WTC11 (cell line): Measurements from ENCODE around the gene MANBA. TPM values are rescaled to one million over a fixed set of nuclear protein-coding genes. Genes with fewer than 3 reads are reported as not detected.

Source experiments
- ATAC-seq: fragments of 200-7000 bp; cut with Tn5 transposase; 2 replicates; pipeline ENCODE4 v1.10.0; 2021; ENCODE audit warnings: mild to moderate bottlenecking, moderate library complexity
- CTCF ChIA-PET: fragments of 300-600 bp; sonication (Branson Sonifier 250); formaldehyde crosslinking; loops from one replicate; lab custom pipeline; 2021; ENCODE audit warnings: antibody characterized with exemption; lab: Charles Lee
- POLR2A ChIA-PET: fragments of 350-600 bp; sonication (Branson Sonifier 250); formaldehyde crosslinking; loops from one replicate; lab custom pipeline; 2021; ENCODE audit warnings: antibody characterized with exemption; lab: Charles Lee
- DNase-seq: peaks from one replicate; pipeline ENCODE4 v3.0.0; 2021; ENCODE audit warnings: low spot score
- H3K27ac Mint-ChIP-seq: 2 replicates; pipeline ENCODE4 v1.8.0; 2021; ENCODE audit warnings: mixed read lengths
- H3K27me3 Mint-ChIP-seq: 2 replicates; pipeline ENCODE4 v1.8.0; 2021; ENCODE audit warnings: low read depth, mild to moderate bottlenecking, moderate library complexity, mixed read lengths
- H3K36me3 Mint-ChIP-seq: 2 replicates; pipeline ENCODE4 v1.8.0; 2021; ENCODE audit warnings: mixed read lengths
- H3K4me1 Mint-ChIP-seq: 2 replicates; pipeline ENCODE4 v1.8.0; 2022; ENCODE audit warnings: mixed read lengths
- H3K4me3 Mint-ChIP-seq: 2 replicates; pipeline ENCODE4 v1.8.0; 2021; ENCODE audit warnings: mild to moderate bottlenecking, moderate library complexity, mixed read lengths
- H3K9me3 Mint-ChIP-seq: 2 replicates; pipeline ENCODE4 v1.8.0; 2021; ENCODE audit warnings: mixed read lengths
- AFF4 ChIP-seq: sonication (generic); formaldehyde crosslinking; IDR thresholded peaks from 2 replicates; pipeline ENCODE4 v1.8.1; 2023; ENCODE audit warnings: mild to moderate bottlenecking, missing genetic modification reagents, borderline replicate concordance
- ATF1 ChIP-seq: sonication (generic); formaldehyde crosslinking; IDR thresholded peaks from 2 replicates; pipeline ENCODE4 v1.8.1; 2023; ENCODE audit warnings: mild to moderate bottlenecking, moderate library complexity, missing genetic modification reagents
- ATF6 ChIP-seq: sonication (generic); formaldehyde crosslinking; IDR thresholded peaks from 2 replicates; pipeline ENCODE4 v1.8.1; 2023; ENCODE audit warnings: mild to moderate bottlenecking, missing genetic modification reagents
- CREB1 ChIP-seq: sonication (generic); formaldehyde crosslinking; IDR thresholded peaks from 2 replicates; pipeline ENCODE4 v1.8.0; 2023; ENCODE audit warnings: mild to moderate bottlenecking, missing genetic modification reagents
- E2F5 ChIP-seq: sonication (generic); formaldehyde crosslinking; IDR thresholded peaks from 2 replicates; pipeline ENCODE4 v1.8.1; 2022; ENCODE audit warnings: mild to moderate bottlenecking, moderate library complexity, missing genetic modification reagents
- ETV6 ChIP-seq: sonication (generic); formaldehyde crosslinking; IDR thresholded peaks from 2 replicates; pipeline ENCODE4 v1.8.1; 2022; ENCODE audit warnings: mild to moderate bottlenecking, missing genetic modification reagents
- NFATC4 ChIP-seq: fragments of 250-450 bp; sonication (Bioruptor Pico); IDR thresholded peaks from 2 replicates; pipeline ENCODE4 v1.9.0; 2021; ENCODE audit warnings: mild to moderate bottlenecking
- NFYB ChIP-seq: sonication (generic); formaldehyde crosslinking; conservative IDR thresholded peaks from 2 replicates; pipeline ENCODE4 v1.8.0; 2022; ENCODE audit warnings: low read depth, missing genetic modification reagents
- NR1H2 ChIP-seq: sonication (generic); formaldehyde crosslinking; IDR thresholded peaks from 2 replicates; pipeline ENCODE4 v1.9.0; 2021; ENCODE audit warnings: mild to moderate bottlenecking, moderate library complexity, missing genetic modification reagents
- NR2C2 ChIP-seq: sonication (generic); formaldehyde crosslinking; IDR thresholded peaks from 2 replicates; pipeline ENCODE4 v1.8.0; 2022; ENCODE audit warnings: mild to moderate bottlenecking, missing genetic modification reagents
- PREB ChIP-seq: sonication (generic); formaldehyde crosslinking; IDR thresholded peaks from 2 replicates; pipeline ENCODE4 v1.8.1; 2022; ENCODE audit warnings: mild to moderate bottlenecking, missing genetic modification reagents, moderate library complexity, borderline replicate concordance
- SOX15 ChIP-seq: fragments of 250-450 bp; sonication (Bioruptor Pico); IDR thresholded peaks from 2 replicates; pipeline ENCODE4 v1.9.0; 2021; ENCODE audit warnings: mild to moderate bottlenecking
- STAT6 ChIP-seq: sonication (generic); formaldehyde crosslinking; conservative IDR thresholded peaks from 2 replicates; pipeline ENCODE4 v1.8.1; 2023; ENCODE audit warnings: mild to moderate bottlenecking, low read depth, missing genetic modification reagents, moderate library complexity
- TEAD4 ChIP-seq: sonication (generic); formaldehyde crosslinking; IDR thresholded peaks from 2 replicates; pipeline ENCODE4 v1.8.0; 2022; ENCODE audit warnings: mild to moderate bottlenecking, missing genetic modification reagents
- ZBTB21 ChIP-seq: sonication (generic); formaldehyde crosslinking; IDR thresholded peaks from 2 replicates; pipeline ENCODE4 v1.8.1; 2023; ENCODE audit warnings: mild to moderate bottlenecking, missing genetic modification reagents, borderline replicate concordance
- ZMAT4 ChIP-seq: fragments of 250-450 bp; sonication (Bioruptor Pico); IDR thresholded peaks from 2 replicates; pipeline ENCODE4 v1.9.0; 2021; ENCODE audit warnings: mild to moderate bottlenecking
- ZNF121 ChIP-seq: sonication (generic); formaldehyde crosslinking; IDR thresholded peaks from 2 replicates; pipeline ENCODE4 v1.8.0; 2023; ENCODE audit warnings: missing genetic modification reagents
- ZNF138 ChIP-seq: sonication (generic); formaldehyde crosslinking; conservative IDR thresholded peaks from 2 replicates; pipeline ENCODE4 v1.8.1; 2022; ENCODE audit warnings: mild to moderate bottlenecking, moderate library complexity, missing genetic modification reagents
- ZNF263 ChIP-seq: sonication (generic); formaldehyde crosslinking; IDR thresholded peaks from 2 replicates; pipeline ENCODE4 v1.8.1; 2022; ENCODE audit warnings: low read depth, mild to moderate bottlenecking, moderate library complexity, missing genetic modification reagents
- ZNF416 ChIP-seq: fragments of 250-450 bp; sonication (Bioruptor Pico); IDR thresholded peaks from 2 replicates; pipeline ENCODE4 v1.9.0; 2021; ENCODE audit warnings: mild to moderate bottlenecking, inconsistent platforms
- ZNF423 ChIP-seq: fragments of 250-450 bp; sonication (Bioruptor Pico); IDR thresholded peaks from 2 replicates; pipeline ENCODE4 v2.1.2; 2022; ENCODE audit warnings: mild to moderate bottlenecking, moderate library complexity
- ZNF512 ChIP-seq: sonication (generic); formaldehyde crosslinking; IDR thresholded peaks from 2 replicates; pipeline ENCODE4 v1.8.1; 2022; ENCODE audit warnings: missing genetic modification reagents, borderline replicate concordance
- ZNF671 ChIP-seq: fragments of 250-450 bp; sonication (Bioruptor Pico); IDR thresholded peaks from 2 replicates; pipeline ENCODE4 v1.8.0; 2021; ENCODE audit warnings: mild to moderate bottlenecking
- total RNA-seq: library from RNA; stranded (reverse); gene quantifications from 3 replicates; pipeline ENCODE4 v1.2.3, GENCODE V29; 2021

Gene MANBA
- total RNA-seq, 1 experiment from 2014 or later = 35.1 TPM

GRCh38 chr4:102598086-102598761, 162.5 kb downstream of the MANBA start:
- no peaks in the 10 kb centered on the region for H3K4me1 Mint-ChIP-seq
- no peaks in the 10 kb centered on the region for H3K27me3 Mint-ChIP-seq
- CTCF ChIA-PET = no interaction called here
- POLR2A ChIA-PET = no interaction called here
- ATAC-seq (no peak), DNase-seq (no peak)
- no peak overlapping the region for H3K27ac Mint-ChIP-seq
- no peaks in the 10 kb centered on the region for H3K9me3 Mint-ChIP-seq
- H3K36me3 Mint-ChIP-seq = no peaks in the 10 kb centered on the region
- H3K4me3 Mint-ChIP-seq = no peak overlapping the region
- TF ChIP-seq ATF6 (CRISPR knock-in tag) = no peak
- no peak for TF ChIP-seq NFYB (CRISPR knock-in tag)
- no peak for TF ChIP-seq ZNF416
- no peak for TF ChIP-seq ZNF512 (CRISPR knock-in tag)
- TF ChIP-seq CREB1 (CRISPR knock-in tag) = no peak
- TF ChIP-seq NR2C2 (CRISPR knock-in tag) = no peak
- no peak for TF ChIP-seq ZNF138 (CRISPR knock-in tag)
- no peak for TF ChIP-seq PREB (CRISPR knock-in tag)
- no peak for TF ChIP-seq ZNF423 (CRISPR knock-in tag)
- no peak for TF ChIP-seq ZBTB21
- no peak for TF ChIP-seq ETV6 (CRISPR knock-in tag)
- no peak for TF ChIP-seq TEAD4 (CRISPR knock-in tag)
- TF ChIP-seq NR1H2 (CRISPR knock-in tag) = no peak
- no peak for TF ChIP-seq SOX15 (CRISPR knock-in tag)

GRCh38 chr4:102596532-102596931, 164.2 kb downstream of the MANBA start:
- Mint-ChIP-seq H3K9me3 (peaks cover 6% of the 10 kb centered on the region), H3K36me3 (0 out of 2 replicates have a peak, but pooled peaks cover under 1% of the 10 kb centered on the region), H3K4me3 (no peak overlapping the region), H3K4me1 (no peaks in the 10 kb centered on the region), H3K27me3 (no peaks in the 10 kb centered on the region), H3K27ac (no peak overlapping the region)
- DNase-seq = no peak
- CTCF ChIA-PET = no interaction called here
- ATAC-seq = no peak
- TF ChIP-seq ZBTB21 = no peak
- no peak for TF ChIP-seq E2F5 (CRISPR knock-in tag)
- no peak for TF ChIP-seq ZNF671
- no peak for TF ChIP-seq NR2C2 (CRISPR knock-in tag)
- TF ChIP-seq ZNF121 (CRISPR knock-in tag) = no peak
- no peak for TF ChIP-seq NFATC4
- TF ChIP-seq STAT6 (CRISPR knock-in tag) = no peak
- no peak for TF ChIP-seq ZNF138 (CRISPR knock-in tag)
- TF ChIP-seq ATF1 (CRISPR knock-in tag) = no peak
- no peak for TF ChIP-seq ZMAT4 (CRISPR knock-in tag)
- no peak for TF ChIP-seq AFF4 (CRISPR knock-in tag)
- TF ChIP-seq ZNF263 = no peak
- POLR2A ChIA-PET = no interaction called here
